ENCODE results near the gene TYMS.

TYMS gene

GRCh38 chr18:666177-666576 lies 8.7 kb downstream of the TYMS start:
- WGBS = 92% methylated on average over 8 of the region's 8 CpGs

GRCh38 chr18:666628-667027 lies 9.2 kb downstream of the TYMS start:
- Histone ChIP-seq H3K4me3 (ENCODE audit: low read length) (no peak overlapping the region), H3K9me3 (ENCODE audit: insufficient read depth, low read depth, low read length) (peaks cover 5% of the 10 kb centered on the region; the same call in 1 of the 2 replicates), H3K9ac (ENCODE audit: low read depth, low read length) (no peak overlapping the region), H3K27ac (ENCODE audit: low read depth, low read length) (no peak overlapping the region), H3K36me3 (ENCODE audit: insufficient read depth, low read length) (peaks cover 62% of the 10 kb centered on the region), H3K4me1 (ENCODE audit: insufficient read depth, low read length) (no peaks in the 10 kb centered on the region), H3K27me3 (ENCODE audit: insufficient read depth, low read length) (no peaks in the 10 kb centered on the region)
- WGBS = 97% methylated on average over 3 of the region's 3 CpGs

More at GRCh38 chr18:666177-666576, 8.7 kb downstream of the TYMS start:
- peaks cover 8% of the 10 kb centered on the region; the same call in 1 of the 2 replicates for H3K9me3 ChIP-seq (ENCODE audit: insufficient read depth, low read depth, low read length)
- H3K9ac ChIP-seq (ENCODE audit: low read depth, low read length) = no peak overlapping the region
- H3K27me3 ChIP-seq (ENCODE audit: insufficient read depth, low read length) = no peaks in the 10 kb centered on the region
- no peak overlapping the region for H3K27ac ChIP-seq (ENCODE audit: low read depth, low read length)
- no peak overlapping the region for H3K4me3 ChIP-seq (ENCODE audit: low read length)
- peaks cover 61% of the 10 kb centered on the region for H3K36me3 ChIP-seq (ENCODE audit: insufficient read depth, low read length)
- no peaks in the 10 kb centered on the region for H3K4me1 ChIP-seq (ENCODE audit: insufficient read depth, low read length)

GRCh38 chr18:668260-668659 lies 10.8 kb downstream of the TYMS start:
- Histone ChIP-seq H3K36me3 (ENCODE audit: insufficient read depth, low read length) (peaks cover 70% of the 10 kb centered on the region), H3K9ac (ENCODE audit: low read depth, low read length) (no peak overlapping the region), H3K27ac (ENCODE audit: low read depth, low read length) (no peak overlapping the region), H3K4me3 (ENCODE audit: low read length) (no peak overlapping the region), H3K9me3 (ENCODE audit: insufficient read depth, low read depth, low read length) (no peaks in the 10 kb centered on the region), H3K4me1 (ENCODE audit: insufficient read depth, low read length) (no peaks in the 10 kb centered on the region), H3K27me3 (ENCODE audit: insufficient read depth, low read length) (no peaks in the 10 kb centered on the region)
- WGBS = 93% methylated on average over 1 of the region's 1 CpG

GRCh38 chr18:669077-669476 lies 11.6 kb downstream of the TYMS start:
- WGBS = 95% methylated on average over 8 of the region's 8 CpGs

GRCh38 chr18:670522-670921 lies 13.1 kb downstream of the TYMS start:
- WGBS = 97% methylated on average over 11 of the region's 11 CpGs
- Histone ChIP-seq H3K36me3 (ENCODE audit: insufficient read depth, low read length) (peaks cover 87% of the 10 kb centered on the region), H3K4me1 (ENCODE audit: insufficient read depth, low read length) (no peaks in the 10 kb centered on the region), H3K9ac (ENCODE audit: low read depth, low read length) (no peak overlapping the region), H3K9me3 (ENCODE audit: insufficient read depth, low read depth, low read length) (no peaks in the 10 kb centered on the region), H3K27me3 (ENCODE audit: insufficient read depth, low read length) (no peaks in the 10 kb centered on the region), H3K4me3 (ENCODE audit: low read length) (no peak overlapping the region), H3K27ac (ENCODE audit: low read depth, low read length) (no peak overlapping the region)

More at GRCh38 chr18:669077-669476, 11.6 kb downstream of the TYMS start:
- Histone ChIP-seq H3K9me3 (ENCODE audit: insufficient read depth, low read depth, low read length) (no peaks in the 10 kb centered on the region), H3K4me1 (ENCODE audit: insufficient read depth, low read length) (no peaks in the 10 kb centered on the region), H3K27ac (ENCODE audit: low read depth, low read length) (no peak overlapping the region), H3K9ac (ENCODE audit: low read depth, low read length) (no peak overlapping the region), H3K36me3 (ENCODE audit: insufficient read depth, low read length) (peaks cover 77% of the 10 kb centered on the region), H3K4me3 (ENCODE audit: low read length) (no peak overlapping the region), H3K27me3 (ENCODE audit: insufficient read depth, low read length) (no peaks in the 10 kb centered on the region)

GRCh38 chr18:671405-671804 lies 14.0 kb downstream of the TYMS start:
- Histone ChIP-seq H3K27me3 (ENCODE audit: insufficient read depth, low read length) (no peaks in the 10 kb centered on the region), H3K36me3 (ENCODE audit: insufficient read depth, low read length) (peaks cover 82% of the 10 kb centered on the region), H3K4me1 (ENCODE audit: insufficient read depth, low read length) (no peaks in the 10 kb centered on the region), H3K9me3 (ENCODE audit: insufficient read depth, low read depth, low read length) (no peaks in the 10 kb centered on the region), H3K27ac (ENCODE audit: low read depth, low read length) (no peak overlapping the region), H3K9ac (ENCODE audit: low read depth, low read length) (no peak overlapping the region), H3K4me3 (ENCODE audit: low read length) (no peak overlapping the region)
- WGBS = 95% methylated on average over 1 of the region's 1 CpG

GRCh38 chr18:673317-673716 lies 15.9 kb downstream of the TYMS start:
- WGBS = 100% methylated on average over 1 of the region's 3 CpGs

GRCh38 chr18:673769-674168 lies 16.3 kb downstream of the TYMS start:
- no peaks in the 10 kb centered on the region for H3K4me1 ChIP-seq (ENCODE audit: insufficient read depth, low read length)
- no peak overlapping the region for H3K4me3 ChIP-seq (ENCODE audit: low read length)
- H3K36me3 ChIP-seq (ENCODE audit: insufficient read depth, low read length) = peaks cover 81% of the 10 kb centered on the region
- H3K9ac ChIP-seq (ENCODE audit: low read depth, low read length) = no peak overlapping the region
- no peaks in the 10 kb centered on the region for H3K27me3 ChIP-seq (ENCODE audit: insufficient read depth, low read length)
- H3K27ac ChIP-seq (ENCODE audit: low read depth, low read length) = no peak overlapping the region
- whole genome bisulfite sequencing = 97% methylated on average over 5 of the region's 5 CpGs
- H3K9me3 ChIP-seq (ENCODE audit: insufficient read depth, low read depth, low read length) = no peaks in the 10 kb centered on the region

More at GRCh38 chr18:673317-673716, 15.9 kb downstream of the TYMS start:
- H3K9ac ChIP-seq (ENCODE audit: low read depth, low read length) = no peak overlapping the region
- no peaks in the 10 kb centered on the region for H3K9me3 ChIP-seq (ENCODE audit: insufficient read depth, low read depth, low read length)
- no peak overlapping the region for H3K27ac ChIP-seq (ENCODE audit: low read depth, low read length)
- no peak overlapping the region for H3K4me3 ChIP-seq (ENCODE audit: low read length)
- no peaks in the 10 kb centered on the region for H3K4me1 ChIP-seq (ENCODE audit: insufficient read depth, low read length)
- H3K27me3 ChIP-seq (ENCODE audit: insufficient read depth, low read length) = no peaks in the 10 kb centered on the region
- peaks cover 85% of the 10 kb centered on the region for H3K36me3 ChIP-seq (ENCODE audit: insufficient read depth, low read length)

- 96% methylated on average over 7 of the region's 7 CpGs for WGBS
- H3K27ac ChIP-seq (ENCODE audit: low read depth, low read length) = no peak overlapping the region
- no peaks in the 10 kb centered on the region for H3K4me1 ChIP-seq (ENCODE audit: insufficient read depth, low read length)
- no peak overlapping the region for H3K9ac ChIP-seq (ENCODE audit: low read depth, low read length)
- H3K4me3 ChIP-seq (ENCODE audit: low read length) = no peak overlapping the region
- no peaks in the 10 kb centered on the region for H3K27me3 ChIP-seq (ENCODE audit: insufficient read depth, low read length)
- H3K36me3 ChIP-seq (ENCODE audit: insufficient read depth, low read length) = peaks cover 73% of the 10 kb centered on the region
- no peaks in the 10 kb centered on the region for H3K9me3 ChIP-seq (ENCODE audit: insufficient read depth, low read depth, low read length)
These were observed 17.9 kb downstream of the TYMS start for GRCh38 chr18:675307-675706.

GRCh38 chr18:676069-676468 lies 18.6 kb downstream of the TYMS start:
- 96% methylated on average over 5 of the region's 5 CpGs for WGBS
- Histone ChIP-seq H3K27ac (ENCODE audit: low read depth, low read length) (no peak overlapping the region), H3K36me3 (ENCODE audit: insufficient read depth, low read length) (peaks cover 66% of the 10 kb centered on the region), H3K9me3 (ENCODE audit: insufficient read depth, low read depth, low read length) (no peaks in the 10 kb centered on the region), H3K4me1 (ENCODE audit: insufficient read depth, low read length) (no peaks in the 10 kb centered on the region), H3K9ac (ENCODE audit: low read depth, low read length) (no peak overlapping the region), H3K27me3 (ENCODE audit: insufficient read depth, low read length) (no peaks in the 10 kb centered on the region), H3K4me3 (ENCODE audit: low read length) (no peak overlapping the region)

GRCh38 chr18:676736-677135 lies 19.3 kb downstream of the TYMS start:
- H3K4me3 ChIP-seq (ENCODE audit: low read length) = no peak overlapping the region
- H3K9ac ChIP-seq (ENCODE audit: low read depth, low read length) = no peak overlapping the region
- H3K9me3 ChIP-seq (ENCODE audit: insufficient read depth, low read depth, low read length) = no peaks in the 10 kb centered on the region
- no peak overlapping the region for H3K27ac ChIP-seq (ENCODE audit: low read depth, low read length)
- no peaks in the 10 kb centered on the region for H3K4me1 ChIP-seq (ENCODE audit: insufficient read depth, low read length)
- peaks cover 62% of the 10 kb centered on the region for H3K36me3 ChIP-seq (ENCODE audit: insufficient read depth, low read length)
- WGBS = 90% methylated on average over 3 of the region's 3 CpGs
- no peaks in the 10 kb centered on the region for H3K27me3 ChIP-seq (ENCODE audit: insufficient read depth, low read length)

GRCh38 chr18:677145-677544 lies 19.7 kb downstream of the TYMS start:
- peaks cover 62% of the 10 kb centered on the region for H3K36me3 ChIP-seq (ENCODE audit: insufficient read depth, low read length)
- no peaks in the 10 kb centered on the region for H3K4me1 ChIP-seq (ENCODE audit: insufficient read depth, low read length)
- 96% methylated on average over 4 of the region's 4 CpGs for WGBS
- H3K4me3 ChIP-seq (ENCODE audit: low read length) = no peak overlapping the region
- no peaks in the 10 kb centered on the region for H3K9me3 ChIP-seq (ENCODE audit: insufficient read depth, low read depth, low read length)
- H3K27me3 ChIP-seq (ENCODE audit: insufficient read depth, low read length) = no peaks in the 10 kb centered on the region
- H3K27ac ChIP-seq (ENCODE audit: low read depth, low read length) = no peak overlapping the region
- no peak overlapping the region for H3K9ac ChIP-seq (ENCODE audit: low read depth, low read length)

Data from HUES64 (cell line).